Suprapubic skin (tissue), 4 donors: ENCODE results near the gene HNF1B. TPM values are rescaled to one million over a fixed set of nuclear protein-coding genes. Genes with fewer than 3 reads are reported as not detected.

Experiments used
- DNase-seq, 2 donors: peaks; one replicate each; pipeline ENCODE4 v3.0.0-alpha.2; 2019; ENCODE audit warnings: low spot score in 2 of 2
- H3K27ac ChIP-seq: fragments of 200-600 bp; sonication (generic); one replicate; pipeline ENCODE4 v1.5.1; 2019
- H3K27me3 ChIP-seq: fragments of 200-600 bp; sonication (generic); one replicate; pipeline ENCODE4 v1.5.1; 2019
- H3K36me3 ChIP-seq: fragments of 200-600 bp; sonication (generic); one replicate; pipeline ENCODE4 v1.5.1; 2019
- H3K4me1 ChIP-seq: fragments of 200-600 bp; sonication (generic); one replicate; pipeline ENCODE4 v1.5.1; 2019
- H3K4me3 ChIP-seq: fragments of 200-600 bp; sonication (generic); one replicate; pipeline ENCODE4 v1.5.1; 2019; ENCODE audit warnings: mild to moderate bottlenecking
- H3K9me3 ChIP-seq: fragments of 200-600 bp; sonication (generic); one replicate; pipeline ENCODE4 v1.5.1; 2019
- CTCF ChIP-seq, 2 donors: fragments of 200-600 bp in 1 of 2; fragments of 450-650 bp in 1 of 2; sonication (generic) in 1 of 2; IDR thresholded peaks; one replicate each; pipeline ENCODE4 v1.5.1; 2016 to 2019; ENCODE audit warnings: antibody characterized with exemption in 2 of 2, mild to moderate bottlenecking in 1 of 2, moderate library complexity in 1 of 2
- EP300 ChIP-seq: sonication (generic); formaldehyde crosslinking; IDR thresholded peaks from one replicate; pipeline ENCODE4 v1.6.1; 2017; ENCODE audit warnings: antibody characterized with exemption
- POLR2A ChIP-seq, 2 donors: fragments of 450-650 bp; IDR thresholded peaks; one replicate each; pipeline ENCODE4 v1.6.1; 2017; ENCODE audit warnings: antibody characterized with exemption in 2 of 2, mild to moderate bottlenecking in 2 of 2, moderate library complexity in 2 of 2
- POLR2AphosphoS5 ChIP-seq, 3 donors: sonication (generic); formaldehyde crosslinking; IDR thresholded peaks; one replicate each; pipeline ENCODE4 v1.6.1; 2017; ENCODE audit warnings: antibody characterized with exemption in 3 of 3
- WGBS: methylation state at CpG from one replicate; pipeline ENCODE4 v1.1.5; 2018; 5-methylcytosine and 5-hydroxymethylcytosine counted together
- total RNA-seq, 4 donors: library from RNA; depleted of rRNA; stranded (reverse); fragments of >200 nt; gene quantifications; one replicate each; pipeline ENCODE4 v1.1.0, GENCODE V29; 2016

The HNF1B gene
- total RNA-seq, 4 donors from 2014 or later = not detected

- no peak overlapping the region for H3K4me3 ChIP-seq
- no peaks in the 10 kb centered on the region for H3K4me1 ChIP-seq
- H3K27me3 ChIP-seq = peaks cover 29% of the 10 kb centered on the region
- H3K36me3 ChIP-seq = no peaks in the 10 kb centered on the region
- TF ChIP-seq POLR2AphosphoS5 (IDR thresholded peaks at IDR 0.05) = no peak
- no peak for TF ChIP-seq EP300
- TF ChIP-seq POLR2A (IDR thresholded peaks at IDR 0.05) = no peak
- TF ChIP-seq CTCF (IDR thresholded peaks at IDR 0.05) = no peak
- 94% methylated on average over 1 of the region's 1 CpG for WGBS
- DNase-seq = no peak
- no peaks in the 10 kb centered on the region for H3K9me3 ChIP-seq
- H3K27ac ChIP-seq = no peak overlapping the region
These were observed 66.8 kb downstream of the HNF1B start for GRCh38 chr17:37678036-37678435.

GRCh38 chr17:37677021-37677420 is 67.8 kb downstream of the HNF1B start:
- H3K36me3 ChIP-seq = no peaks in the 10 kb centered on the region

GRCh38 chr17:37676115-37676925 is 68.5 kb downstream of the HNF1B start:
- Histone ChIP-seq H3K27ac (no peak overlapping the region), H3K36me3 (no peaks in the 10 kb centered on the region), H3K4me3 (no peak overlapping the region), H3K9me3 (no peaks in the 10 kb centered on the region), H3K27me3 (peaks cover 25% of the 10 kb centered on the region), H3K4me1 (no peaks in the 10 kb centered on the region)
- DNase-seq = no peak
- TF ChIP-seq EP300 (no peak), POLR2AphosphoS5 (IDR thresholded peaks at IDR 0.05) (no peak), POLR2A (IDR thresholded peaks at IDR 0.05) (no peak)
- 41% methylated on average over 6 of the region's 7 CpGs for WGBS

More at GRCh38 chr17:37677021-37677420, 67.8 kb downstream of the HNF1B start:
- TF ChIP-seq POLR2AphosphoS5 (IDR thresholded peaks at IDR 0.05) (no peak), EP300 (no peak), POLR2A (IDR thresholded peaks at IDR 0.05) (no peak), CTCF (IDR thresholded peaks at IDR 0.05) (no peak)
- H3K9me3 ChIP-seq = no peaks in the 10 kb centered on the region
- no peaks in the 10 kb centered on the region for H3K4me1 ChIP-seq
- 90% methylated on average over 1 of the region's 1 CpG for WGBS
- H3K4me3 ChIP-seq = no peak overlapping the region
- no peak overlapping the region for H3K27ac ChIP-seq
- H3K27me3 ChIP-seq = peaks cover 27% of the 10 kb centered on the region
- DNase-seq = no peak

- Histone ChIP-seq H3K4me3 (no peak overlapping the region), H3K27ac (no peak overlapping the region), H3K4me1 (no peaks in the 10 kb centered on the region), H3K27me3 (peaks cover 25% of the 10 kb centered on the region), H3K9me3 (no peaks in the 10 kb centered on the region), H3K36me3 (no peaks in the 10 kb centered on the region)
- WGBS = 77% methylated on average over 1 of the region's 1 CpG
- TF ChIP-seq CTCF (IDR thresholded peaks at IDR 0.05) = no peak
- no peak for TF ChIP-seq POLR2A (IDR thresholded peaks at IDR 0.05)
- no peak for TF ChIP-seq POLR2AphosphoS5 (IDR thresholded peaks at IDR 0.05)
- TF ChIP-seq EP300 = no peak
- DNase-seq = no peak
These were observed 70.3 kb downstream of the HNF1B start for GRCh38 chr17:37674511-37674910.

- H3K9me3 ChIP-seq = no peaks in the 10 kb centered on the region
- H3K4me3 ChIP-seq = no peak overlapping the region
- no peak for DNase-seq
- 98% methylated on average over 2 of the region's 2 CpGs for WGBS
- no peaks in the 10 kb centered on the region for H3K4me1 ChIP-seq
- H3K36me3 ChIP-seq = no peaks in the 10 kb centered on the region
- no peak overlapping the region for H3K27ac ChIP-seq
- H3K27me3 ChIP-seq = peaks cover 21% of the 10 kb centered on the region
- TF ChIP-seq EP300 (no peak), CTCF (IDR thresholded peaks at IDR 0.05) (no peak), POLR2AphosphoS5 (IDR thresholded peaks at IDR 0.05) (no peak), POLR2A (IDR thresholded peaks at IDR 0.05) (no peak)
These were observed 71.5 kb downstream of the HNF1B start for GRCh38 chr17:37673386-37673785.
